HEK293 (cell line): ENCODE data around the gene SAMD11.

Experiments
- BCL11B ChIP-seq: fragments of 450-650 bp; formaldehyde crosslinking; IDR thresholded peaks from 2 replicates; pipeline ENCODE4 v1.5.1; 2016; ENCODE audit warnings: low read depth, missing biosample characterization, missing genetic modification characterization
- EGR2 ChIP-seq: fragments of 450-650 bp; formaldehyde crosslinking; IDR thresholded peaks from 2 replicates; pipeline ENCODE4 v1.5.1; 2016; ENCODE audit warnings: low read depth, missing biosample characterization, missing genetic modification characterization
- GLIS1 ChIP-seq: fragments of 450-650 bp; formaldehyde crosslinking; IDR thresholded peaks from 2 replicates; pipeline ENCODE4 v1.5.1; 2016; ENCODE audit warnings: missing biosample characterization, missing genetic modification characterization
- IKZF3 ChIP-seq: fragments of 450-650 bp; IDR thresholded peaks from 2 replicates; pipeline ENCODE4 v1.5.0; 2018; ENCODE audit warnings: missing biosample characterization, mild to moderate bottlenecking, missing genetic modification characterization, moderate library complexity
- KLF16 ChIP-seq: fragments of 450-650 bp; formaldehyde crosslinking; IDR thresholded peaks from 2 replicates; pipeline ENCODE4 v1.5.1; 2017; ENCODE audit warnings: missing biosample characterization, missing genetic modification characterization
- SETDB1 ChIP-seq: IDR thresholded peaks from one replicate; pipeline ENCODE4 v1.6.1; 2017; ENCODE audit warnings: mild to moderate bottlenecking, low read length, moderate library complexity, mixed read lengths; ENCODE audit not compliant: insufficient read length
- ZBTB20 ChIP-seq: fragments of 450-650 bp; formaldehyde crosslinking; IDR thresholded peaks from 2 replicates; pipeline ENCODE4 v1.5.1; 2016; ENCODE audit warnings: missing biosample characterization, missing genetic modification characterization
- ZIC2 ChIP-seq: fragments of 450-650 bp; formaldehyde crosslinking; IDR thresholded peaks from 2 replicates; pipeline ENCODE4 v1.5.1; 2016; ENCODE audit warnings: missing biosample characterization, missing genetic modification characterization
- ZNF16 ChIP-seq: fragments of 450-650 bp; formaldehyde crosslinking; IDR thresholded peaks from 2 replicates; pipeline ENCODE4 v1.5.1; 2016; ENCODE audit warnings: low read depth, missing biosample characterization, missing genetic modification characterization
- ZNF302 ChIP-seq: fragments of 450-650 bp; formaldehyde crosslinking; IDR thresholded peaks from 2 replicates; pipeline ENCODE4 v1.5.1; 2016; ENCODE audit warnings: missing biosample characterization, missing genetic modification characterization, low read depth
- ZNF501 ChIP-seq: fragments of 450-650 bp; formaldehyde crosslinking; IDR thresholded peaks from 2 replicates; pipeline ENCODE4 v1.5.1; 2016; ENCODE audit warnings: missing biosample characterization, missing genetic modification characterization
- ZNF530 ChIP-seq: fragments of 450-650 bp; formaldehyde crosslinking; IDR thresholded peaks from 2 replicates; pipeline ENCODE4 v1.5.1; 2016; ENCODE audit warnings: low read depth, missing biosample characterization, missing genetic modification characterization
- ZNF561 ChIP-seq: fragments of 450-650 bp; IDR thresholded peaks from 2 replicates; pipeline ENCODE4 v1.5.1; 2018; ENCODE audit warnings: missing biosample characterization, missing genetic modification characterization, borderline replicate concordance
- ZNF658 ChIP-seq: fragments of 450-650 bp; formaldehyde crosslinking; IDR thresholded peaks from 2 replicates; pipeline ENCODE4; 2016; ENCODE audit warnings: missing biosample characterization, missing genetic modification characterization
- ZNF670 ChIP-seq: fragments of 450-650 bp; formaldehyde crosslinking; IDR thresholded peaks from 2 replicates; pipeline ENCODE4 v1.5.1; 2016; ENCODE audit warnings: missing biosample characterization, missing genetic modification characterization, low read depth
- ZNF776 ChIP-seq: fragments of 450-650 bp; formaldehyde crosslinking; IDR thresholded peaks from 2 replicates; pipeline ENCODE4 v1.5.0; 2017; ENCODE audit warnings: missing biosample characterization, missing genetic modification characterization, borderline replicate concordance
- TF ChIP-seq, protein P1 (sequence below): fragments of 450-650 bp; formaldehyde crosslinking; IDR thresholded peaks from 2 replicates; pipeline ENCODE4 v1.5.1; 2016; ENCODE audit warnings: missing biosample characterization, missing genetic modification characterization
- TF ChIP-seq, protein P2 (sequence below): fragments of 450-650 bp; formaldehyde crosslinking; IDR thresholded peaks from 2 replicates; pipeline ENCODE4 v1.5.1; 2016; ENCODE audit warnings: missing biosample characterization, missing genetic modification characterization
- TF ChIP-seq, protein P3 (sequence below): sonication (generic); formaldehyde crosslinking; IDR thresholded peaks from 2 replicates; pipeline ENCODE4 v1.8.1; 2022; ENCODE audit warnings: mild to moderate bottlenecking, moderate library complexity, missing genetic modification reagents
- TF ChIP-seq, protein P4 (sequence below): fragments of 450-650 bp; formaldehyde crosslinking; IDR thresholded peaks from 2 replicates; pipeline ENCODE4 v1.5.1; 2016; ENCODE audit warnings: missing biosample characterization, missing genetic modification characterization
- TF ChIP-seq, protein P5 (sequence below): fragments of 450-650 bp; formaldehyde crosslinking; IDR thresholded peaks from 2 replicates; pipeline ENCODE4 v1.5.1; 2016; ENCODE audit warnings: missing biosample characterization, missing genetic modification characterization
- TF ChIP-seq, protein P6 (sequence below): fragments of 450-650 bp; formaldehyde crosslinking; IDR thresholded peaks from 2 replicates; pipeline ENCODE4 v1.5.1; 2017; ENCODE audit warnings: missing biosample characterization, missing genetic modification characterization

SAMD11 gene

DNA sequence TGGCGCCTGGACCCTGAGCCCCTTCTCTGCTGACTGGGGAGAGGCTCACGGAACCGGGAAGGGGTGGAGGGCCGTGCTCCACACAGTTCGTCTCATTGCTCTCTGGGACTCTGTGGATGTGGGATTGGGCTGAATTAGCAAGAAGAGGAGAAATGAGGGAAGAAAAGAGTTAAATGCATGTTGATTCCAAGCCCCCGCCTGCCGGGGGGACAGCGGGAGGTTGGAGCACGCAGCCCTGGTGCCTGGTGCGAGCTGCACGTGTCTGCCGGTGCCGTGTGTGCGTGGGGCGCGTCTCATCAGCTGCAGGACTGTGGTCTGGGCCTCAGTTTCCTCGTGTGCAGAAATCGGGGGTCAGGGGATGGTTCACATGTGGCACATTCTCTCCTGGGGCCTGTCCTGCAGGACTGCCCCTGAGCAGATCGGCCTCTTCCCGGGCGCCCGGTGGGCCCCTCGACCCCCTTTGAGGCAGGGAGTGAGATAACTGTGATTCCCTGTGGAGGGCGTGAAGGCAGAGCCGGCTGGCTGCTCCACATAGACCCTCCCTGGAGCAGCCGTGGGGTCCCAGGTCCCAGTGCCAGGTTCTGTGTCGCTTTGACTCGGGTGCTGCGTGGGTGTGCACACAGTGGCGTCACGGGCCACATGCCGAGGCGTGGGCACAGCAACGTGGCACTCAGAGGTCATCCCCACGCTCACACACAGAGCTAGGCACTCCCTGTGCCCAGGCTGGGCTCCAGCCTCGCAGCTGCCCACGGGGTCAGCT lies 11.4 kb downstream of the SAMD11 start (continued):
- TF ChIP-seq, protein P1, sequence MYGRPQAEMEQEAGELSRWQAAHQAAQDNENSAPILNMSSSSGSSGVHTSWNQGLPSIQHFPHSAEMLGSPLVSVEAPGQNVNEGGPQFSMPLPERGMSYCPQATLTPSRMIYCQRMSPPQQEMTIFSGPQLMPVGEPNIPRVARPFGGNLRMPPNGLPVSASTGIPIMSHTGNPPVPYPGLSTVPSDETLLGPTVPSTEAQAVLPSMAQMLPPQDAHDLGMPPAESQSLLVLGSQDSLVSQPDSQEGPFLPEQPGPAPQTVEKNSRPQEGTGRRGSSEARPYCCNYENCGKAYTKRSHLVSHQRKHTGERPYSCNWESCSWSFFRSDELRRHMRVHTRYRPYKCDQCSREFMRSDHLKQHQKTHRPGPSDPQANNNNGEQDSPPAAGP (tag by site-specific recombination), result peak; percentile 25; the same call in 1 of the 2 replicates
- no peak for TF ChIP-seq ZNF561
- peak; percentile 14 for TF ChIP-seq ZBTB20
- TF ChIP-seq, protein P2, sequence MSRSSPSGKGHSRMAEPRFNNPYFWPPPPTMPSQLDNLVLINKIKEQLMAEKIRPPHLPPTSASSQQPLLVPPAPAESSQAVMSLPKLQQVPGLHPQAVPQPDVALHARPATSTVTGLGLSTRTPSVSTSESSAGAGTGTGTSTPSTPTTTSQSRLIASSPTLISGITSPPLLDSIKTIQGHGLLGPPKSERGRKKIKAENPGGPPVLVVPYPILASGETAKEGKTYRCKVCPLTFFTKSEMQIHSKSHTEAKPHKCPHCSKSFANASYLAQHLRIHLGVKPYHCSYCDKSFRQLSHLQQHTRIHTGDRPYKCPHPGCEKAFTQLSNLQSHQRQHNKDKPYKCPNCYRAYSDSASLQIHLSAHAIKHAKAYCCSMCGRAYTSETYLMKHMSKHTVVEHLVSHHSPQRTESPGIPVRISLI (tag by site-specific recombination), result no peak
- TF ChIP-seq EGR2, result peak; percentile 74
- peak; percentile 98 for TF ChIP-seq ZIC2 (tag by site-specific recombination)
- no peak for TF ChIP-seq ZNF16
- no peak for TF ChIP-seq ZNF658 (tag by site-specific recombination)
- peak; percentile 91 for TF ChIP-seq GLIS1 (tag by site-specific recombination)
- TF ChIP-seq ZNF501, result no peak
- TF ChIP-seq, protein P3, sequence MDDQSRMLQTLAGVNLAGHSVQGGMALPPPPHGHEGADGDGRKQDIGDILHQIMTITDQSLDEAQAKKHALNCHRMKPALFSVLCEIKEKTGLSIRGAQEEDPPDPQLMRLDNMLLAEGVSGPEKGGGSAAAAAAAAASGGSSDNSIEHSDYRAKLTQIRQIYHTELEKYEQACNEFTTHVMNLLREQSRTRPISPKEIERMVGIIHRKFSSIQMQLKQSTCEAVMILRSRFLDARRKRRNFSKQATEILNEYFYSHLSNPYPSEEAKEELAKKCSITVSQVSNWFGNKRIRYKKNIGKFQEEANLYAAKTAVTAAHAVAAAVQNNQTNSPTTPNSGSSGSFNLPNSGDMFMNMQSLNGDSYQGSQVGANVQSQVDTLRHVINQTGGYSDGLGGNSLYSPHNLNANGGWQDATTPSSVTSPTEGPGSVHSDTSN, result no peak
- TF ChIP-seq, protein P4, sequence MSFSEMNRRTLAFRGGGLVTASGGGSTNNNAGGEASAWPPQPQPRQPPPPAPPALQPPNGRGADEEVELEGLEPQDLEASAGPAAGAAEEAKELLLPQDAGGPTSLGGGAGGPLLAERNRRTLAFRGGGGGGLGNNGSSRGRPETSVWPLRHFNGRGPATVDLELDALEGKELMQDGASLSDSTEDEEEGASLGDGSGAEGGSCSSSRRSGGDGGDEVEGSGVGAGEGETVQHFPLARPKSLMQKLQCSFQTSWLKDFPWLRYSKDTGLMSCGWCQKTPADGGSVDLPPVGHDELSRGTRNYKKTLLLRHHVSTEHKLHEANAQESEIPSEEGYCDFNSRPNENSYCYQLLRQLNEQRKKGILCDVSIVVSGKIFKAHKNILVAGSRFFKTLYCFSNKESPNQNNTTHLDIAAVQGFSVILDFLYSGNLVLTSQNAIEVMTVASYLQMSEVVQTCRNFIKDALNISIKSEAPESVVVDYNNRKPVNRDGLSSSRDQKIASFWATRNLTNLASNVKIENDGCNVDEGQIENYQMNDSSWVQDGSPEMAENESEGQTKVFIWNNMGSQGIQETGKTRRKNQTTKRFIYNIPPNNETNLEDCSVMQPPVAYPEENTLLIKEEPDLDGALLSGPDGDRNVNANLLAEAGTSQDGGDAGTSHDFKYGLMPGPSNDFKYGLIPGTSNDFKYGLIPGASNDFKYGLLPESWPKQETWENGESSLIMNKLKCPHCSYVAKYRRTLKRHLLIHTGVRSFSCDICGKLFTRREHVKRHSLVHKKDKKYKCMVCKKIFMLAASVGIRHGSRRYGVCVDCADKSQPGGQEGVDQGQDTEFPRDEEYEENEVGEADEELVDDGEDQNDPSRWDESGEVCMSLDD (tag by site-specific recombination), result 0 out of 2 replicates have a peak, but pooled peaks have one; percentile 31
- TF ChIP-seq ZNF530 (tag by site-specific recombination), result no peak
- TF ChIP-seq ZNF302 (tag by site-specific recombination), result no peak
- TF ChIP-seq KLF16 (tag by site-specific recombination), result 0 out of 2 replicates have a peak, but pooled peaks have one; percentile 14
- TF ChIP-seq, protein P5, sequence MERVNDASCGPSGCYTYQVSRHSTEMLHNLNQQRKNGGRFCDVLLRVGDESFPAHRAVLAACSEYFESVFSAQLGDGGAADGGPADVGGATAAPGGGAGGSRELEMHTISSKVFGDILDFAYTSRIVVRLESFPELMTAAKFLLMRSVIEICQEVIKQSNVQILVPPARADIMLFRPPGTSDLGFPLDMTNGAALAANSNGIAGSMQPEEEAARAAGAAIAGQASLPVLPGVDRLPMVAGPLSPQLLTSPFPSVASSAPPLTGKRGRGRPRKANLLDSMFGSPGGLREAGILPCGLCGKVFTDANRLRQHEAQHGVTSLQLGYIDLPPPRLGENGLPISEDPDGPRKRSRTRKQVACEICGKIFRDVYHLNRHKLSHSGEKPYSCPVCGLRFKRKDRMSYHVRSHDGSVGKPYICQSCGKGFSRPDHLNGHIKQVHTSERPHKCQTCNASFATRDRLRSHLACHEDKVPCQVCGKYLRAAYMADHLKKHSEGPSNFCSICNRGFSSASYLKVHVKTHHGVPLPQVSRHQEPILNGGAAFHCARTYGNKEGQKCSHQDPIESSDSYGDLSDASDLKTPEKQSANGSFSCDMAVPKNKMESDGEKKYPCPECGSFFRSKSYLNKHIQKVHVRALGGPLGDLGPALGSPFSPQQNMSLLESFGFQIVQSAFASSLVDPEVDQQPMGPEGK (tag by site-specific recombination), result no peak
- TF ChIP-seq SETDB1, result no peak
- TF ChIP-seq, protein P6, sequence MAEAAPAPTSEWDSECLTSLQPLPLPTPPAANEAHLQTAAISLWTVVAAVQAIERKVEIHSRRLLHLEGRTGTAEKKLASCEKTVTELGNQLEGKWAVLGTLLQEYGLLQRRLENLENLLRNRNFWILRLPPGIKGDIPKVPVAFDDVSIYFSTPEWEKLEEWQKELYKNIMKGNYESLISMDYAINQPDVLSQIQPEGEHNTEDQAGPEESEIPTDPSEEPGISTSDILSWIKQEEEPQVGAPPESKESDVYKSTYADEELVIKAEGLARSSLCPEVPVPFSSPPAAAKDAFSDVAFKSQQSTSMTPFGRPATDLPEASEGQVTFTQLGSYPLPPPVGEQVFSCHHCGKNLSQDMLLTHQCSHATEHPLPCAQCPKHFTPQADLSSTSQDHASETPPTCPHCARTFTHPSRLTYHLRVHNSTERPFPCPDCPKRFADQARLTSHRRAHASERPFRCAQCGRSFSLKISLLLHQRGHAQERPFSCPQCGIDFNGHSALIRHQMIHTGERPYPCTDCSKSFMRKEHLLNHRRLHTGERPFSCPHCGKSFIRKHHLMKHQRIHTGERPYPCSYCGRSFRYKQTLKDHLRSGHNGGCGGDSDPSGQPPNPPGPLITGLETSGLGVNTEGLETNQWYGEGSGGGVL (tag by site-specific recombination), result no peak
- TF ChIP-seq BCL11B (tag by site-specific recombination), result 0 out of 2 replicates have a peak, but pooled peaks have one; percentile 19
- peak; percentile 55 for TF ChIP-seq IKZF3 (tag by site-specific recombination)
- TF ChIP-seq ZNF670 (tag by site-specific recombination), result no peak
- TF ChIP-seq ZNF776 (tag by site-specific recombination), result no peak
